BE2C (cell line): Measurements from ENCODE around the gene BSND.

Source experiments
- DNase-seq: peaks from one replicate; pipeline ENCODE4 v3.0.0-alpha.2; 2020
- H3K27me3 ChIP-seq: fragments of 250-450 bp; sonication (Bioruptor Pico); 2 replicates; pipeline ENCODE4 v1.5.1; 2020; ENCODE audit warnings: mild to moderate bottlenecking
- H3K36me3 ChIP-seq: fragments of 250-450 bp; sonication (Bioruptor Pico); 2 replicates; pipeline ENCODE4 v1.5.1; 2020; ENCODE audit warnings: mild to moderate bottlenecking
- H3K4me1 ChIP-seq: fragments of 250-450 bp; sonication (Bioruptor Pico); 2 replicates; pipeline ENCODE4 v1.5.1; 2020
- H3K4me3 ChIP-seq: 2 replicates; pipeline ENCODE4 v1.5.1; 2011; ENCODE audit warnings: low read depth, low read length
- H3K9me3 ChIP-seq: fragments of 250-450 bp; sonication (Bioruptor Pico); 2 replicates; pipeline ENCODE4 v1.5.1; 2020
- TF ChIP-seq, protein P1 (sequence below): IDR thresholded peaks from 2 replicates; pipeline ENCODE4 v1.5.1; 2012; ENCODE audit warnings: mild to moderate bottlenecking, low read depth, low read length

The BSND gene

DNA sequence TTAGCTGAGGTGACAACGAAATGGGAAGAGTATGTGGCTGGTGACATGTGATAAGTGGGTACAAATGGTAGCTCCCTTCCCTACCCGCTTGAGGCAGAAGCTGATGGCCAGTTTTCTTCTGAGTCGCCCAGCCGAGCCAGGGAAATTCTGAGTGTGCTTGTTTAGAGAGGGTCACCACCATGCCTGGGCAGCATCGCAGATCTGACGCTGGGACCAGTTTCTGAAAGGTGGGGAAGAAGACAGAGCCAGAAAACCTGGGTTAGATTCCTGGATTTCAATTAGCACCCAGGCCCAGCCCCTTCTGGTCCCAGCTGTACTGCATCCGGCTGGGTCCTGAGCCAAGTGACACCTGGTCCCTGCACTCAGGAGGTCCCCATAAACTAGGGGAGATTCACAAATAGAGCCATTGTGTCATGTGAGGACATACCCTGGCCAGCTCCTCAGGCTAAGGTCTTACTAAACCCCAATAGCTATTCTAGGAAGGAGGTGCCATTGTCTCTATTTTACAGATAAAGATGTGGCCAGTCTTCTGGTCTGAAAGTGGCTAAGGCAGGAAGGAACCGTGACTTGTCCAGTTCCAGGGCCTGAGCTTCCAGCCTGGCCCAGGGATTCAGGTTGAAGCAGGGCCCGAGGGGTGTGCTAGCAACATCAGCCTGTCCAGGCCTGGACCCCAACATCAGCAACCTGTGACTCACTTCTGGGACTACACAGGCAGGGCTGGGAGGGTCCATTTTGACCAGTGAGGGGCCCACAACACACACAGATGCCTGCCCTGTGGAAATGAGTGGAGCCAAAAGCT is 20.0 kb upstream of the BSND start:
- no peak overlapping the region for H3K4me3 ChIP-seq
- no peak for DNase-seq
- no peaks in the 10 kb centered on the region for H3K4me1 ChIP-seq
- no peaks in the 10 kb centered on the region for H3K36me3 ChIP-seq
- TF ChIP-seq, protein P1, sequence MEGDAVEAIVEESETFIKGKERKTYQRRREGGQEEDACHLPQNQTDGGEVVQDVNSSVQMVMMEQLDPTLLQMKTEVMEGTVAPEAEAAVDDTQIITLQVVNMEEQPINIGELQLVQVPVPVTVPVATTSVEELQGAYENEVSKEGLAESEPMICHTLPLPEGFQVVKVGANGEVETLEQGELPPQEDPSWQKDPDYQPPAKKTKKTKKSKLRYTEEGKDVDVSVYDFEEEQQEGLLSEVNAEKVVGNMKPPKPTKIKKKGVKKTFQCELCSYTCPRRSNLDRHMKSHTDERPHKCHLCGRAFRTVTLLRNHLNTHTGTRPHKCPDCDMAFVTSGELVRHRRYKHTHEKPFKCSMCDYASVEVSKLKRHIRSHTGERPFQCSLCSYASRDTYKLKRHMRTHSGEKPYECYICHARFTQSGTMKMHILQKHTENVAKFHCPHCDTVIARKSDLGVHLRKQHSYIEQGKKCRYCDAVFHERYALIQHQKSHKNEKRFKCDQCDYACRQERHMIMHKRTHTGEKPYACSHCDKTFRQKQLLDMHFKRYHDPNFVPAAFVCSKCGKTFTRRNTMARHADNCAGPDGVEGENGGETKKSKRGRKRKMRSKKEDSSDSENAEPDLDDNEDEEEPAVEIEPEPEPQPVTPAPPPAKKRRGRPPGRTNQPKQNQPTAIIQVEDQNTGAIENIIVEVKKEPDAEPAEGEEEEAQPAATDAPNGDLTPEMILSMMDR, result no peak
- H3K27me3 ChIP-seq, result peaks cover 6% of the 10 kb centered on the region
- H3K9me3 ChIP-seq, result no peaks in the 10 kb centered on the region

DNA sequence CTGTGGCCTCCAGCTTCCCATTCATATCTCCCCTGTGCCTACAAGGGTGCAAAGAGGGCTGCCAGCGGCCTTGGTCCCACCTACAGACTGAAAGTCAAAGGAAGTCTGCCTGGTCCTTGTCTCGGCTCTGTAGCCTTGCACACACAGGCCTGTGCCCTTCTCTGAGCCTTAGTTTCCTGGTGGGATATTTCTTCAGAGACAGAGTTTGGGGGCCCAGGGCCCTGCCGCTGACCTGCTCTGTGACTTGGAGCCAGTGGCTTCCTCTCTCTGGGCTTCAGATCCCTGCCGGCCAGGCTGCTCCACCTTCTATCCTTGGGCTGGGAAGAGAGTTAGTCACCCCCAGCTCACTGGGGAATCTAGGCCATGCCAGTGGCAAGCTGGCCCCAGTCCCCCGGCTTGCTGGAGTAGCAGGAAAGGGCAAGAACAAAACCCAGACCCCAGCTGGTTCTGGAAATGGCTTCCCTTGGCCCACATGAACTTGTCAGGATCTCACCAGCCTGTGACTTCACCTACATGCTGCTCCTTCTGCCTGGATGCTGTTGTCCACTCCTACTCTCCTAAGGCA is 19.3 kb upstream of the BSND start:
- Histone ChIP-seq H3K4me1 (no peaks in the 10 kb centered on the region), H3K27me3 (peaks cover 6% of the 10 kb centered on the region), H3K9me3 (no peaks in the 10 kb centered on the region), H3K36me3 (no peaks in the 10 kb centered on the region), H3K4me3 (no peak overlapping the region)
- TF ChIP-seq, protein P1, result no peak
- no peak for DNase-seq

DNA sequence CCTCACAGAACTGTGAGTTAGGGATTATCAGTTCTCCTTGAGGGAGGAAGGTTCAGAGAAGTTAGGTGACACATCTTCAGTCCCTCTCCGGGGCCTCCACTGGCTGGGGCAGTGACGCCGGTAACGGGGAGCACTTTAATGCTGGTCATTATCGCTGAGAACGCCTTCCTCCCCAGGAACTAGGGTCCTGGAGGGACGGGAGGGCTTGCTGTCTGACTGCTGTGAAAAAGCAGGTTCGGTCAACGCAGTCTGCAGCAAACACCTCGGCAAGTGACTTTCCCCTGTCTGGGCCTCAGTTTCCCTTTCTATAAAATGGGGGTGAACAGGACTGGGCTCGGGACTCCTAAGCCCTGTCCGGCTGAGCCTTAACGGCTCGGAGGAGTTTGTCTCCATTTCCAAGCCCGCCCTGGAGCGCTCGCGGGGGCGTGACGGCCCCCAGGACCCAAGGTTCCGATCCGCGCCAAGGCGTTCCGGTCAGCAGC is 18.6 kb upstream of the BSND start:
- TF ChIP-seq, protein P1, result no peak

DNA sequence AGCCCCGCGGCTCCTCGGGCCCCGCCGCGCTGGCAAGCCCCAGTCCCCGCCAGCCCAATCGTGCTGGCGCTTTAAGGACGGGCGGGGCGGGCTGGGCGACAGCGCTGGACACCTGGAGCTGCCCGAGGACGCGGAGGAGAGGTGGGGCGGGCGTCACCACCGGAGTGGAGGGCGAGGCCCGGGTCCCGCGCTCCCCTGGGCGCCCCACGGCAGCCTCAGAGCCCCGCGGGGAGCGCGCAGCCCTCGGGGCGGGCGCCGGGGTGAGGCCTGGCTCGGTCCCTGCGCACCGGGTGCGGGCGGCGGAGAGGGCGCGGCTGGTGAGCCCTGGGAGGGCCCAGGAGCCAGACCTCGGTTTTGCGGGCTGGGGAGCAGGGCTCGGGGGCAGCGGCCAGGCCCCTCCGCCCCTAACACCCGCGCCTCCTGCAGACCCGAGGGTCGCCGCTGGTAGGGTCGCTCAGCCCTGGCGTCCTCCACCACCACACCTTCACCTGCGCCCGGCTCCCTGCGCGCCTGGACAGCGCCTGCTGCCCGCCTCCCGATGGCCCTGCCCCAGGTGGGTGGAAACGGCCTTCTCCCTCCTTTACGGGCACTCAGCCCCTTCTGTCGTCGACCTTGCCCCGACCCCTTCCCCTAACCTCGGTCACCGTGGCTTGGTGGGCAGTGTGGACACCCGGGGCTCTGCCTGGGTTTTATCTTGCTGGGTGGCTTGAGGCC is 18.0 kb upstream of the BSND start, which contains the start of gene TMEM61:
Gene TMEM61 (plus strand): TSS at position 101 of the 714 bp plus-strand sequence. CDS start 438 bp downstream, at position 539.
- Histone ChIP-seq H3K9me3 (no peaks in the 10 kb centered on the region), H3K4me3 (no peak within 1 kb of the TSS), H3K27me3 (peaks cover 6% of the 10 kb centered on the region), H3K4me1 (no peaks in the 10 kb centered on the region), H3K36me3 (no peaks in the 10 kb centered on the region)
- TF ChIP-seq, protein P1, result no peak
- DNase-seq, result no peak

More for the DNA sequence above, 18.6 kb upstream of the BSND start:
- Histone ChIP-seq H3K4me1 (no peaks in the 10 kb centered on the region), H3K36me3 (no peaks in the 10 kb centered on the region), H3K27me3 (peaks cover 6% of the 10 kb centered on the region), H3K9me3 (no peaks in the 10 kb centered on the region), H3K4me3 (no peak overlapping the region)
- no peak for DNase-seq

DNA sequence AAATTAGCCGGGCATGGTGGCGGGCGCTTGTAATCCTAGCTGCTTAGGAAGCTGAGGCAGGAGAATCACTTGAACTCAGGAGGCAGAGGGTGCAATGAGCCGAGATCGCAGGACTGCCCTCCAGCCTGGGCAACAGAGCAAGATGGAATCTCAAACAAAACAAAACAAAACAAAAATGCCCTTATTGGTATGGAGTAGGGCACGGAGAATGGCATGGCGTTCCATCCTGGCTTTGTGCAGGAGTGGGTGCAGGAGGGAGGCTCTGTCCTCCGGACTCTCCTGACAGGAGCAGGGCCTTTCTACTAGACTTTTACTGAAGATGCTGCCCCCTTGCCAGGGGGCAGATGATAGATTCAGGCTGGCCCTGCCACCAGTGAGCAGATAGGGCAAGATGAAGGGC is 17.3 kb upstream of the BSND start:
- Histone ChIP-seq H3K27me3 (peaks cover 6% of the 10 kb centered on the region), H3K36me3 (no peaks in the 10 kb centered on the region), H3K4me3 (no peak overlapping the region), H3K4me1 (no peaks in the 10 kb centered on the region), H3K9me3 (no peaks in the 10 kb centered on the region)
- TF ChIP-seq, protein P1, result no peak
- no peak for DNase-seq
